IPS-18a (cell line): ENCODE results near the gene POLE3.
"Not testable (repeated sequence)": the region's sequence is repeated elsewhere in the genome, so short reads cannot be mapped to it uniquely, and the experiment has no call there.

Source experiments
- H3K27ac ChIP-seq: one replicate; pipeline ENCODE4 v1.5.1; 2013; ENCODE audit warnings: low read length
- H3K27me3 ChIP-seq: one replicate; pipeline ENCODE4 v1.6.1; 2013; ENCODE audit warnings: mild to moderate bottlenecking, low read length; ENCODE audit not compliant: control insufficient read depth, insufficient read depth
- H3K36me3 ChIP-seq: one replicate; pipeline ENCODE4 v1.6.1; 2013; ENCODE audit warnings: low read depth, low read length; ENCODE audit not compliant: control insufficient read depth
- H3K4me1 ChIP-seq: one replicate; pipeline ENCODE4 v1.6.1; 2013; ENCODE audit warnings: low read depth, low read length; ENCODE audit not compliant: control insufficient read depth
- H3K4me3 ChIP-seq: one replicate; pipeline ENCODE4 v1.5.1; 2013; ENCODE audit warnings: low read length
- H3K9ac ChIP-seq: one replicate; pipeline ENCODE4 v1.6.1; 2013; ENCODE audit warnings: mild to moderate bottlenecking, low read length, moderate library complexity
- H3K9me3 ChIP-seq: one replicate; pipeline ENCODE4 v1.6.1; 2013; ENCODE audit warnings: low read depth, low read length; ENCODE audit not compliant: control insufficient read depth

POLE3 gene, protein sequence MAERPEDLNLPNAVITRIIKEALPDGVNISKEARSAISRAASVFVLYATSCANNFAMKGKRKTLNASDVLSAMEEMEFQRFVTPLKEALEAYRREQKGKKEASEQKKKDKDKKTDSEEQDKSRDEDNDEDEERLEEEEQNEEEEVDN

DNA sequence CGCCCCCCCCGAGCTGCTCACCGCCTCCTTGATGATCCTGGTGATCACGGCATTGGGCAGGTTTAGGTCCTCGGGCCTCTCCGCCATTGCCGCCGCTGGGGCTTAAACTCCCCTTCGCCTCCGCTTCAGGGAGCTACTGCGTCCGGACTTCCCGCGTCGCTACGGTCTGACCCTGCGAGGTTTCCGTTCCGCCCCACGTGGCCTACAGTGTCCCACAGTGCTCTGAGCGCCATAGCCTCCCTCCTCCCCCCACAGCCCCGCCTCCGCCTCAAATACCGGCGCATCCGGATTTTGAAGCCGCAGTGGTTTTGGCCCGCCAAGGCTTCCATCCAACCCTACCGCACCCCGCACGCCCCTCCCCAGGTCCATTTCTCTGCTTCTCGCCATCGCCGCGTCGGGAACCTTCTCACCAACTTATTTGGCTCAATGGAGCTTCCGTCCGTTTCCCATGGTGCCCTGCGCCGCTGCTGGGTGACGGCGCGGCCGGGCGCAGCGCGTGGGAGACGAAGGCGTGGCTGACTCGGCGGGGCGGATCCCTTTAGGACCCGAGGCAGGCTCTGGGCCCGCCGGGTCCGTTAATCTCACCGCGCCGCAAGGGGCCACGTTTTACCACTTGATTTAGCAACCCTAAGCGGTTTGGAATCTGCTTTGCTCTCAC is at the start of gene POLE3, which contains the start of gene C9orf43:
Gene POLE3 (minus strand): TSS at position 469 of the 658 bp plus-strand sequence. CDS start 382 bp downstream, at position 87.
Gene C9orf43 (plus strand): TSS at position 541 of the 658 bp plus-strand sequence. CDS start 2,747 bp downstream, outside the sequence.
- Histone ChIP-seq H3K36me3 (peaks cover 24% of the 10 kb centered on the region), H3K27ac (peak within 1 kb of the TSS; percentile 72), H3K4me1 (peaks cover 4% of the 10 kb centered on the region), H3K9ac (peak within 1 kb of the TSS; percentile 98), H3K4me3 (peak within 1 kb of the TSS; percentile 94), H3K9me3 (no peaks in the 10 kb centered on the region), H3K27me3 (no peaks in the 10 kb centered on the region)

DNA sequence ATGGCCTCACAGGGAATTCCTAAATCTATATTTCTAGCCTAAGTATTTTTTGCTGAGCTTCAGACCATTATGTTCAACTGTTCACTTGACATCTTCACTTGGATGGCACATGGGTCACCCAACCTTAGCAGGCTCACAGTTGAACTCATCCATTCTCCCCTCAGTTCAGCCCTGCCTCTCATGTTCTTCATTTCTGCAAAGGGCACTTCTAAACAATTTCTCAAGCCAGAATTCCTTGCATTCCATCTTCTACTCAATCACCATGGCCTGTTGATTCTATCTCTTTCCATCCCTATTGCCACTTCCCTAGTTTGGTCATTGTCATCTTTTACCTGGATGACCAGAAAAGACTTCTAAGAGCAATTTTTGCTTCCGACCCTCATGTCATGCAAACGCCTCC is 45.8 kb upstream of the POLE3 start:
- no peaks in the 10 kb centered on the region for H3K36me3 ChIP-seq
- no peak overlapping the region for H3K27ac ChIP-seq
- H3K4me1 ChIP-seq, result peaks cover 19% of the 10 kb centered on the region
- H3K9ac ChIP-seq, result no peak overlapping the region
- no peak overlapping the region for H3K4me3 ChIP-seq
- no peaks in the 10 kb centered on the region for H3K9me3 ChIP-seq
- no peaks in the 10 kb centered on the region for H3K27me3 ChIP-seq

DNA sequence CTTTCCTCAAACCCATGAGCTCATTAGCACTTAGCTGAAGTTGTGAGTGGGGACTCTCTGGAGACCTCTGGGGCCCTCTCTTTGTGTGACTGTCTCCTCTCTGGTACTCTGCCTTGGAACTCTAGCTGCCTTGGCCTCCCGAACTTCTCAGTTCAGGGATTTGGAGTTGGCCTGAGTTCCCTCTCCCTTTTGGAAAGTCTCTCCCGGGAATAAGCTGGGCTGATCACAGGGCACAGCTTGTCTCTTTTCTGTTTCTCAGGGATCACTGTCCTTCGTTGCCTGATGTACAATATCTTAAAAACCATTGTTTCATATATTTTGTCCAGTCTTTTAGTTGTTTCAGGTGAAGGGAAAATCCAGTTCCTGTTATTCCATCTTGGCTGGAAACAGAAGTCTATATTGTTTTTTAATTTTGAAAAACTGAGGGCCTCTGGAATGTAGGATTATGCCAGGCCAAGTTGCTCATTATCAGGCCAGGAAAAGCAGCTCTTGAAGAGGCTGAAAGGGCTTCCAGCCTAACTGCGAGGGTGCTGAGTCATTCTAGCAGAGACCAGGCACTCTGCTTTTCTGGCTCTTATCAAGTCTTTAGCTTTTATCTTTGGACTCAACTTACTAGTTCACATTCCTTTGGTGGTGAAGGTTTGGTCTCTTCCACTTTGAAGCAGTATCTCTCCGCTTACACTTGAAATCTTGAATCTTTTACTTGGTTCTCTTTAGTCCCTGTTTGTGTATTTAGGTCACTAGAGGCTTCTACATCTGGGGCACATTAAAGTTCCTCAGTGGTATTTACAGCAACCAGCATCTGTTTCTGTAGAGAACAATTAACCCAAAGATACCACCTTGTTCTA is 44.7 kb upstream of the POLE3 start:
- Histone ChIP-seq H3K4me1 (peaks cover 19% of the 10 kb centered on the region), H3K9me3 (no peaks in the 10 kb centered on the region), H3K9ac (no peak overlapping the region), H3K4me3 (no peak overlapping the region), H3K36me3 (no peaks in the 10 kb centered on the region), H3K27ac (no peak overlapping the region), H3K27me3 (no peaks in the 10 kb centered on the region)

DNA sequence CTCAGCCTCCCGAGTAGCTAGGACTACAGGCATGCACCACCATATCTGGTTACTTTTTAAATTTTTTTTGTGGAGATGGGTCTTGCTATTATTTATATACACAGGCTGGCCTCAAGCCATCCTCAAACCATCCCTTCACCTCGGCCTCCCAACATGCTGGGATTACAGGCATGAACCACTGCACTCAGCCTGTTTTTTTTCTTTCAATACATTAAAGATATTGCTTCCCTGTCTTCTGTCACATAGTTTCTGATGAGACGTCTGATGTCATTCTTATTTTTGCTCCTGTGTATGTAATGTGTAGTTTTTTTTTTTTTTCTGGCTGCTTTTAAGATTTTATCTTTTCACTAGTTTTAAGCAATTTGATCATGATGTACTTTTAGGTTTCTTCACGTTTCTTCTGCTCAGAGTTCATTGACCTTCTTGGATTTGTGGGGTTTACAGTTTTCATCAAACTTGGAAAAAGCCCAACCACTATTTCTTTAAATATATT is 41.7 kb upstream of the POLE3 start:
- H3K27ac ChIP-seq, result no peak overlapping the region
- H3K4me1 ChIP-seq, result peaks cover 19% of the 10 kb centered on the region
- no peak overlapping the region for H3K4me3 ChIP-seq
- no peaks in the 10 kb centered on the region for H3K27me3 ChIP-seq
- H3K36me3 ChIP-seq, result no peaks in the 10 kb centered on the region
- H3K9ac ChIP-seq, result no peak overlapping the region
- H3K9me3 ChIP-seq, result no peaks in the 10 kb centered on the region

DNA sequence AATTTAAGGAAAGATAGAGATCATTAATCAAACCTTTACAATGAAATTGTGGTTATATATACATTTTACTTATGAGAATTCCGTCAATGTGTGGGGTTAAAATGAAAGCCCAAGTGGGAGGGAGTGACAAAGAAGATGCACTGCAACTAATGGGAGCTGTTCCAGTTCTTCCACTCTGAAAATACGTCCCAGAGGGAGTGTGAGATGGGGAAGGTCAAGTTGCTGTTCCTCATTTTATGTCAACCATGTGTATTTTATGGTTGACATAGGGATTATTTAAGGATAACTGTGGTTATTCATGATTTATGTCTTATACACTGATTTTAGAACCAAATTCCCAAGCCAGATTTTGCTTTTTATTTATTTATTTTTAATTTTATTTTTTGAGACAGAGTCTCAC is 38.9 kb upstream of the POLE3 start:
- Histone ChIP-seq H3K9ac (no peak overlapping the region), H3K4me3 (no peak overlapping the region), H3K4me1 (no peaks in the 10 kb centered on the region), H3K9me3 (no peaks in the 10 kb centered on the region), H3K27me3 (no peaks in the 10 kb centered on the region), H3K27ac (no peak overlapping the region), H3K36me3 (no peaks in the 10 kb centered on the region)

DNA sequence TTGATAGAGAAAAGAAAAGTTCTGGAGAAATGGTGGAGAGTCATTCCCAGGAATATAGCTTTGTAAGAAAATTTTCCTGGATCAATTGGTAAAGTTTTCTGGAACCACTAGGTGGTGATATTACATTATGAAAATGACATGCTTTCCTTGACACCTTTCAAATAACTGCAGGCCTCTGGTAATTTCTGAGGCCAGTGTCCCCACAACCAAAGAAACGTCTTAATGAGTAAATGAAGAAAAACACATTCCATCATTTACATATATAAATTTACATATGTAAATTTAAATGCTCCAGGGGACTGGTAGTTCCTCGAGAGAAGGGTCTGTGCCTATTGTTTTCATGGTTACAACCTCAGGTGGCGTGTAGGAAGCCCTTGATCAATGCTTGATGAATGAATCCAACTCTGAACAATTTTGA is 35.9 kb upstream of the POLE3 start:
- no peaks in the 10 kb centered on the region for H3K4me1 ChIP-seq
- H3K9ac ChIP-seq, result no peak overlapping the region
- no peak overlapping the region for H3K4me3 ChIP-seq
- no peak overlapping the region for H3K27ac ChIP-seq
- H3K27me3 ChIP-seq, result no peaks in the 10 kb centered on the region
- H3K36me3 ChIP-seq, result no peaks in the 10 kb centered on the region
- no peaks in the 10 kb centered on the region for H3K9me3 ChIP-seq

DNA sequence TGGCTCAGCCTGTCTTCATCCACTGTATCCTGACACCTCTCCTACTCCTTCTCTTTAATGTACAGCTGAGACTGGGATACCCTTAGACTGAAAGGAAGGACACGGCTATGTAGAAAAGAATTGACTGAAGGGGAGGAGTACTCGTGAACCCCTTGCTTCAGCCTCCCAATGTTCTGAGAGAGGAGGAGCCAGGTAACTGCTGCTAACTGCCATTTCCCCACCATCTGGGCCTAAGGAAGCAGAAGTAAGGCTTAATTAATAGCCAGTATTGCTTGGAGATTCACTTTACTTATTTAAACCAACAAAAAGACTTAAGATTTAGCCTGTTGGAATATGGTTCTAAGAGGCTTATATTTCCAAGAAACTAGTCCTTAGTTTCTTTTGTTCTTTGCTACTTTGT is 34.3 kb upstream of the POLE3 start:
- H3K4me1 ChIP-seq, result no peaks in the 10 kb centered on the region
- H3K27ac ChIP-seq, result no peak overlapping the region
- no peaks in the 10 kb centered on the region for H3K36me3 ChIP-seq
- H3K9me3 ChIP-seq, result no peaks in the 10 kb centered on the region
- no peak overlapping the region for H3K4me3 ChIP-seq
- H3K27me3 ChIP-seq, result no peaks in the 10 kb centered on the region
- no peak overlapping the region for H3K9ac ChIP-seq

DNA sequence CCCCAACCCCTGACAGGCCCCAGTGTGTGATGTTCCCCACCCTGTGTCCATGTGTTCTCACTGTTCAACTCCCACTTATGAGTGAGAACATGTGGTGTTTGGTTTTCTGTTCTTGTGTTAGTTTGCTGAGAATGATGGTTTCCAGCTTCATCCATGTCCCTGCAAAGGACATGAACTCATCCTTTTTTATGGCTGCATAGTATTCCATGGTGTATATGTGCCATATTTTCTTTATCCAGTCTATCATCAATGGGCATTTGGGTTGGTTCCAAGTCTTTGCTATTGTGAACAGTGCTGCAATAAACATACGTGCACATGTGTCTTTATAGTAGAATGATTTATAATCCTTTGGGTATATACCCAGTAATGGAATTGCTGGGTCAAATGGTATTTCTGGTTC is 27.2 kb upstream of the POLE3 start:
- not testable (repeated sequence) for H3K9me3 ChIP-seq, H3K27ac ChIP-seq, H3K4me3 ChIP-seq, H3K9ac ChIP-seq, H3K4me1 ChIP-seq, H3K36me3 ChIP-seq, H3K27me3 ChIP-seq

DNA sequence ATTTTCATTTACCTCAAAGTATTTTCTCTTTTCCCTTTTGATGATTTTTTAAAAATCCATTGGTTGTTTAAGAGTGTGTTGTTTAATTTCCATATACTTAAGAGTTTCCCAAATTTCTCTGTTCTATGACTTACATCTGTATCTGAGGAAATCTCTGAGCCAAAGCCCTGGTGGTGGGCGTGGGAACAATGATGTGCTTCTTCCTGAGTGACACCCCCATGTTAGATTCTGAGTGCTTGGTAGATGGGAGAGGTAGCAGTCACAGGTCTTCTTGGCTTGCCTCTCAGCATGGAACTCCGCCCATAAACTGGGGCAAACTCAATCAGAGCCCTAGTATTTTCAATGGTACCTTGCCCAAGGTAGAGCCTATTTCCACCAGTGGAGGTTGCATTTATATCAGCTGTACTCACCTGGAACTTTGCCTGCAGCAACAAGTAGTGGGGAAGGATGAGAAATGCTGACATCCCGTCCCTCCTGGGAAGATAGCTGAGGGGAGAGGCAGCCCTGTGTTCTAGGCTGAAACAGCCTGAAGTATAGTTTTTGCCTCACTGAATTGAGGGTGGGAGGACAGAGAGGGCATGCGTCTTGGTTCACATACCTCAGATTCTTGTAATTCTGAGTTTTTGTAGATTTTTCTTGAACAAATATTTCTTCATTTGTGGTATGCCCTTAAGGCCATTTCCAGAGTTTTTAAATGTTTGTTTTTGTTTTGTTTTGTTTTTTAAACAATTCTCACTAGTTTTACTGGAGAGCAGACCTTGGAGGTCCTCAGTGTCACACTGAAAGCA is 26.4 kb upstream of the POLE3 start:
- H3K4me3 ChIP-seq, result no peak overlapping the region
- no peaks in the 10 kb centered on the region for H3K36me3 ChIP-seq
- H3K27me3 ChIP-seq, result no peaks in the 10 kb centered on the region
- H3K27ac ChIP-seq, result no peak overlapping the region
- no peaks in the 10 kb centered on the region for H3K4me1 ChIP-seq
- no peaks in the 10 kb centered on the region for H3K9me3 ChIP-seq
- no peak overlapping the region for H3K9ac ChIP-seq

DNA sequence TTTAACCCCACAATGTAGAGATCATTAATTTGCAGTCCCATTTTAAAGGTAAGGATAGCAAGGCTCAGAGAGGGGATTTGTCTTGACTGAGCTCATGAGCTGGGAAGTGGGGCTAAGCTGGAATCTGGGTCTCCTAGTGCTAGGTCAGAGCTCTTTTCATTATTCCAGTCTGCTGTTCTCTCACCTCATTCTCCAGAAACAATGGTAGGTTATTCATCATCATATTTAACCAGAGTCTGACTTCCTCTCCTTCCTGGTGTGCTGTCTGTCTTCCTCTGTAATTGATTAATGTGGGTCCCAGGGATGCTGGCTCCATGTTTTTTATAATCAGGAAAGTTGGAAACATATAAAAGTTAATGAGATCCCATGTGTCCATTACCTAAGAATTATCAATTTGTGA is 20.7 kb upstream of the POLE3 start:
- no peaks in the 10 kb centered on the region for H3K36me3 ChIP-seq
- H3K27ac ChIP-seq, result no peak overlapping the region
- no peaks in the 10 kb centered on the region for H3K9me3 ChIP-seq
- no peaks in the 10 kb centered on the region for H3K4me1 ChIP-seq
- H3K9ac ChIP-seq, result no peak overlapping the region
- no peaks in the 10 kb centered on the region for H3K27me3 ChIP-seq
- no peak overlapping the region for H3K4me3 ChIP-seq

DNA sequence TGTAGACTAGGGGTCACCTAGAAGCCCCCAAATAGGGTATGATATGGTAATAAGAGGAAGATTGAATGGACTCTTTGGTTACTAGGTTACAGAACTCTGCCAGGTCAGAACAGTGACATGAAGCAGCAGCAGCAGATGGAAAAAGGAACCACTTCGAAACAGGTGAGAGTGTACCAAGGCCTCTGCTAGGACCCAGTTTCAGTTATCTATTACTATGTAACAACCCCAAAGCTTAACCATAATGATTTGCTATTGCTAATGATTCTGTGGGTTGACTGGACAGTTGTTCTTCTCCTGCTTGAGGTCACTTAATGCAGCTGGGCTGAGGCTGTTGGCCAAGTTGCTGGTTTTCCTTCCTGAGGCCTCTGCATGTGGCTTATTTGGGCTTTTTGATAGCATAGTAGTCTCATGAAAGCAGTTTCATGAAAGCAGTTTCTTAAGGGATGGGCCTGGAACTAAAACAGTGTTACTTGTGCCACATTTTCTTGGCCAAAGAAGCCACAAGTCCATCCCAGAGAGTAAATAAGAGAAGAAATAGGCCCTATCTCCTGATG is 17.7 kb upstream of the POLE3 start:
- Histone ChIP-seq H3K4me1 (peaks cover 5% of the 10 kb centered on the region), H3K4me3 (no peak overlapping the region), H3K27ac (no peak overlapping the region), H3K9me3 (no peaks in the 10 kb centered on the region), H3K36me3 (no peaks in the 10 kb centered on the region), H3K27me3 (no peaks in the 10 kb centered on the region), H3K9ac (no peak overlapping the region)
